PC-9 (cell line): ENCODE results near the gene TRIM71.

Experiments used
- CTCF ChIP-seq: fragments of 200-600 bp; sonication (generic); conservative IDR thresholded peaks from 2 replicates; pipeline ENCODE4 v1.6.1; 2017; ENCODE audit warnings: mixed run types, antibody characterized with exemption, mild to moderate bottlenecking, moderate library complexity
- EZH2 ChIP-seq: fragments of 200-600 bp; sonication (generic); IDR thresholded peaks from 2 replicates; pipeline ENCODE4 v1.8.0; 2017; ENCODE audit warnings: antibody characterized with exemption, low read depth

GRCh38 chr3:32817257-32817557 lies 590 bp upstream of the TRIM71 start:
- TF ChIP-seq EZH2 (no peak), CTCF (no peak)
